Stomach (tissue), 9 donors: Measurements from ENCODE around the gene CDHR3. TPM values are rescaled to one million over a fixed set of nuclear protein-coding genes. Genes with fewer than 3 reads are reported as not detected.

ENCODE experiments used
- DNase-seq, 2 donors: peaks; one replicate each; pipeline versions ENCODE4 v3.0.0 to v3.0.0-alpha.2; 2013 to 2019
- H3K27ac ChIP-seq, 5 donors: fragments of 200-600 bp in 4 of 5; sonication (generic) in 4 of 5; one replicate each; pipeline ENCODE4 v1.5.1; 2013 to 2019; ENCODE audit warnings: mild to moderate bottlenecking in 1 of 5, moderate library complexity in 1 of 5
- H3K27me3 ChIP-seq, 3 donors: fragments of 200-600 bp; sonication (generic); one replicate each; pipeline ENCODE4 v1.5.1; 2017 to 2019; ENCODE audit warnings: mixed run types in 1 of 3
- H3K36me3 ChIP-seq, 4 donors: fragments of 200-600 bp; sonication (generic); 1 replicate in 3 of 4; 2 replicates in 1 of 4; pipeline ENCODE4 v1.5.1; 2016 to 2019
- H3K4me1 ChIP-seq, 4 donors: fragments of 200-600 bp; sonication (generic); one replicate each; pipeline ENCODE4 v1.5.1; 2016 to 2019
- H3K4me3 ChIP-seq, 4 donors: fragments of 200-600 bp; sonication (generic) in 3 of 4; one replicate each; pipeline ENCODE4 v1.5.1; 2016 to 2019; ENCODE audit warnings: mild to moderate bottlenecking in 1 of 4
- H3K9me3 ChIP-seq, 4 donors: fragments of 200-600 bp; sonication (generic); one replicate each; pipeline ENCODE4 v1.5.1; 2016 to 2019
- EP300 ChIP-seq: sonication (generic); formaldehyde crosslinking; IDR thresholded peaks from one replicate; pipeline ENCODE4 v1.6.1; 2017; ENCODE audit warnings: antibody characterized with exemption
- POLR2A ChIP-seq, 4 donors: fragments of 450-650 bp; IDR thresholded peaks; one replicate each; pipeline ENCODE4 v1.6.1; 2016; ENCODE audit warnings: antibody characterized with exemption in 4 of 4, control low read depth in 2 of 4, mild to moderate bottlenecking in 1 of 4, moderate library complexity in 1 of 4
- POLR2AphosphoS5 ChIP-seq, 3 donors: sonication (generic); formaldehyde crosslinking; IDR thresholded peaks; one replicate each; pipeline ENCODE4 v1.6.1; 2016; ENCODE audit warnings: antibody characterized with exemption in 3 of 3
- WGBS, 5 donors: extraction: QIAGEN DNeasy Blood & Tissue Kit in 3 of 5; methylation state at CpG; one replicate each; pipeline versions ENCODE4 v1.1.5 to v1.1.7; 2013 to 2018; 5-methylcytosine and 5-hydroxymethylcytosine counted together
- intact Hi-C: fragments of 100-400 bp; cut with DNase I; formaldehyde crosslinking; loops from one replicate; pipeline ENCODE4 v1.15.1; 2023; ENCODE audit warnings: low total_unique reads
- polyA plus RNA-seq, 3 donors: library from polyadenylated mRNA; stranded (reverse); fragments of 200-250 nt; gene quantifications; one replicate each; pipeline ENCODE4 v1.2.3, GENCODE V29; 2013
- total RNA-seq, 5 donors: library from RNA; depleted of rRNA; stranded (reverse); fragments of >200 nt; gene quantifications; one replicate each; pipeline versions ENCODE4 v1.1.0 to v1.2.3, GENCODE V29; 2014 to 2016
- TF ChIP-seq, protein P1 (sequence below), 7 experiments: fragments of 450-650 bp in 4 of 7; fragments of 200-600 bp in 3 of 7; sonication (generic) in 3 of 7; IDR thresholded peaks; one replicate each; pipeline ENCODE4 v1.5.1; 2016 to 2019; ENCODE audit warnings: antibody characterized with exemption in 7 of 7, control low read depth in 2 of 7, mild to moderate bottlenecking in 1 of 7
- donor health status: healthy with polysubstance abuse.
- donor health status: Bipolar disorder and iron deficiency.
- donor health status: healthy.

Gene CDHR3
- total and polyA plus RNA-seq, 8 donors, result 1.2 to 62.5 (median 10.6) TPM

DNA sequence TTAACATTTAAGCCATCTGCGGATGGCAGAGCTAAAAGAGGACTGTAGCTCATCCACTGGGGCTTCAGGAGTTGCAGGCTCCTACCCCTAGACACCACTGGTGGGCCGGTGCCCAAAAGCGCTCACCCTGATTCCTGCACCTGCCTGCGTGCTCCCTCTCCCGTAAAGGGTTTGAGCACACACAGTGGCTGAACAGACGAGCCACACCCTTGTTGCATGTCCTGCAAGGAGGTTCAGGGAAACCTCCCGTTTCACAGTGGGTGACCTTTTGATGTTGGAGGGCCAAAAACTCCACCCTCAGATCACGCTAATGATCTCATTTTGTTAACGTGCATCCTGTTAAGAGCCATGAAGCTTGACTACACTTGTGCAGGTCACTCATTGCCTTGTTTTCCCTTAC, 111.2 kb downstream of the CDHR3 start:
- Histone ChIP-seq H3K9me3 (no peaks in the 10 kb centered on the region), H3K27ac (no peak overlapping the region)
- no peak for TF ChIP-seq POLR2A (IDR thresholded peaks at IDR 0.05)

DNA sequence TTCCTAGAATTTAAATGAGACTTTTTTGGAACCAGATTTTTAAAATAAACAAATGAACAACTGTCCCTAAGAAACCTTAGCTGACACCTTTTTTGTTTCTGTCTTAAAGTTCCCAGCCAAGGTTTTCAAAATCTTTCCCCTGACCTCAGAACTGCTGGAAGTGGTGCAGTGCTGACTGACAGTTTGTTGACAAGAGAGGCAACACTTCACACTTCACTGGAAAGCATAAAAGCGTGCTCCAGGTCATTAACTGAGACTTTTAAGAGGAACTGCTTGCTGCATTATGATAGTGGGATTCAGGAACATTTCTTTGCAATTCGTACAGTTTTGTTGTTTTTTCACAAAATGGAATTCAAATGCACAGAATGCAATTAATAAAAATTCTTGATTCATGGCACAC, 112.9 kb downstream of the CDHR3 start:
- no peaks in the 10 kb centered on the region for H3K27me3 ChIP-seq
- intact Hi-C loops, result no loop called here
- no peaks in the 10 kb centered on the region for H3K9me3 ChIP-seq
- TF ChIP-seq EP300, result no peak
- no peak for TF ChIP-seq POLR2A (IDR thresholded peaks at IDR 0.05)
- TF ChIP-seq, protein P1, sequence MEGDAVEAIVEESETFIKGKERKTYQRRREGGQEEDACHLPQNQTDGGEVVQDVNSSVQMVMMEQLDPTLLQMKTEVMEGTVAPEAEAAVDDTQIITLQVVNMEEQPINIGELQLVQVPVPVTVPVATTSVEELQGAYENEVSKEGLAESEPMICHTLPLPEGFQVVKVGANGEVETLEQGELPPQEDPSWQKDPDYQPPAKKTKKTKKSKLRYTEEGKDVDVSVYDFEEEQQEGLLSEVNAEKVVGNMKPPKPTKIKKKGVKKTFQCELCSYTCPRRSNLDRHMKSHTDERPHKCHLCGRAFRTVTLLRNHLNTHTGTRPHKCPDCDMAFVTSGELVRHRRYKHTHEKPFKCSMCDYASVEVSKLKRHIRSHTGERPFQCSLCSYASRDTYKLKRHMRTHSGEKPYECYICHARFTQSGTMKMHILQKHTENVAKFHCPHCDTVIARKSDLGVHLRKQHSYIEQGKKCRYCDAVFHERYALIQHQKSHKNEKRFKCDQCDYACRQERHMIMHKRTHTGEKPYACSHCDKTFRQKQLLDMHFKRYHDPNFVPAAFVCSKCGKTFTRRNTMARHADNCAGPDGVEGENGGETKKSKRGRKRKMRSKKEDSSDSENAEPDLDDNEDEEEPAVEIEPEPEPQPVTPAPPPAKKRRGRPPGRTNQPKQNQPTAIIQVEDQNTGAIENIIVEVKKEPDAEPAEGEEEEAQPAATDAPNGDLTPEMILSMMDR (IDR thresholded peaks at IDR 0.05), result no peak
- no peak for TF ChIP-seq POLR2AphosphoS5 (IDR thresholded peaks at IDR 0.05)
- no peak overlapping the region for H3K27ac ChIP-seq
- 40 to 59% (median 55%) methylated on average over 2 of the region's 2 CpGs for WGBS, 5 donors
- H3K4me1 ChIP-seq, result peaks cover 16 to 34% (median 21%) of the 10 kb centered on the region in 4 donors
- DNase-seq, result no peak
- no peaks in the 10 kb centered on the region for H3K36me3 ChIP-seq
- no peak overlapping the region for H3K4me3 ChIP-seq

More for the DNA sequence above, 111.2 kb downstream of the CDHR3 start:
- Histone ChIP-seq H3K4me3 (no peak overlapping the region), H3K4me1 (peaks cover 32 to 51% (median 37%) of the 10 kb centered on the region in 4 donors), H3K27me3 (no peaks in the 10 kb centered on the region), H3K36me3 (no peaks in the 10 kb centered on the region)
- DNase-seq, result no peak
- WGBS, 5 donors, result 67 to 74% (median 73%) methylated on average over 9 of the region's 9 CpGs
- intact Hi-C loops, result no loop called here

DNA sequence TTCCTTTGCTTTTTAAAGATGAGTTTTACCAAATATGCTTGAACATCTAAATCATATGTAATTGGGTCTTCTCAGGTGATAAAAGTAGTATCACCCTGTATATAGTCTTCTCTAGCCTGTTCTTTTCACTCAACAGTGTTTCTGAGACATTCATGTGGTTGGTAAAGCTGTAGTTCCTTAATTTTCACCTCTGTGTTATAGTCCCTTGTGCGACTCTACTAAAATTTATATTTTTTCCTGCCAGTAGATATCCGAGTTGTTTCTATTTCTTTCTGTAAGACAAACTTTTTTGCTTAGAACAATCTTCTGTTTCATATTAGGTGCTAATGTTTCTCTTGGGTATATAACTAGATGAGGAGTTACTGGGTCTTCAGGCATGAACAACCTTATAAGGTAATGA, 113.5 kb downstream of the CDHR3 start:
- Histone ChIP-seq H3K4me3 (no peak overlapping the region), H3K36me3 (no peaks in the 10 kb centered on the region), H3K27ac (no peak overlapping the region), H3K4me1 (peaks cover 10 to 32% (median 17%) of the 10 kb centered on the region in 4 donors), H3K27me3 (no peaks in the 10 kb centered on the region), H3K9me3 (no peaks in the 10 kb centered on the region)
- TF ChIP-seq, protein P1 (IDR thresholded peaks at IDR 0.05), result no peak
- TF ChIP-seq EP300 (no peak), POLR2AphosphoS5 (IDR thresholded peaks at IDR 0.05) (no peak), POLR2A (IDR thresholded peaks at IDR 0.05) (no peak)
- 72 to 93% (median 88%) methylated on average over 2 of the region's 2 CpGs for WGBS, 5 donors
- no peak for DNase-seq
- intact Hi-C loops, result no loop called here

DNA sequence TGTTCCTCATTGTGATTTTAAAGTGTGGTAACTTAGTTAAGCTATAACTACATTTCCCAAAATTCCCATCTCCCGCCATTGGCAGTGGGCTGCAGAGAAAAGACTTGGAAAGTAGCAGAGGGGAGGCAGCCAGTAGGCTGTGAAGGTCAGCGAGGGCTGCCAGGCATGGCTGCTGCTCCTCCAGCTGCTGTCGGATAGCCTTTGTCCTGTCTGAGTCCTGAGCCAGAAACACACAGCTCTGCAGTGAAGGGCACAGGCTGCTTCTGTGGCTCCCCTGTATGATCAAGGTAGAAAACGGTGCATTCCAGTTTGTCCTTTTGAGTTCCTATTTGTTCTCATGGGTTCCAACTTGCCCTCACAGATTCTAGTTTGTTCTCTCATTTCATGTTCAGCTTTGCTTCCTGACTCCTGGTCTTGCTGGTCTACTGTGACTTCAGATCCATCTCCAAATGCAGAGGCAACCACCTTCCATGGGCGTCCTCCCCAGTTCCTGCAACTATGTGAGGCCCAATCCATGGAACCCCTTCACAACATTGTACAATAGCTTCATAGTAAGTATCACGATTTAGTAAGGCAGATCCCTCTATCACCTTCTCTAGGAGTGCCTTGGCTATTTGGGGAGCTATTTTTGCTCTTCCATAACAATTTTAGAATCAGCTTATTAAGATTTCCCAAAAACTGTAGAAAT, 117.4 kb downstream of the CDHR3 start:
- Histone ChIP-seq H3K4me1 (peaks cover 0 to 12% (median 3%) of the 10 kb centered on the region in 4 donors), H3K27ac (no peak overlapping the region), H3K4me3 (no peak overlapping the region), H3K36me3 (no peaks in the 10 kb centered on the region), H3K27me3 (no peaks in the 10 kb centered on the region), H3K9me3 (no peaks in the 10 kb centered on the region)
- DNase-seq, result no peak
- 85 to 92% (median 89%) methylated on average over 6 of the region's 6 CpGs for WGBS, 5 donors
- intact Hi-C loops, result no loop called here
- no peak for TF ChIP-seq EP300
- no peak for TF ChIP-seq POLR2A (IDR thresholded peaks at IDR 0.05)
- TF ChIP-seq POLR2AphosphoS5 (IDR thresholded peaks at IDR 0.05), result no peak
- TF ChIP-seq, protein P1 (IDR thresholded peaks at IDR 0.05), result no peak
